Loucy (cell line): ENCODE measurements around the gene HS6ST1.

Source experiments
- H2AFZ ChIP-seq: fragments of 200-600 bp; sonication (generic); 2 replicates; pipeline ENCODE4 v1.6.0; 2016; ENCODE audit warnings: antibody characterized with exemption, mild to moderate bottlenecking, low read length, moderate library complexity
- H3F3A ChIP-seq: fragments of 200-600 bp; 2 replicates; pipeline ENCODE4 v1.6.0; 2016; ENCODE audit warnings: antibody characterized with exemption, low read depth, mild to moderate bottlenecking
- H3K27me3 ChIP-seq: fragments of 200-600 bp; sonication (generic); 2 replicates; pipeline ENCODE4 v1.6.1; 2014; ENCODE audit warnings: low read length, mild to moderate bottlenecking; ENCODE audit not compliant: insufficient read depth, poor library complexity, severe bottlenecking
- H3K36me3 ChIP-seq: fragments of 200-600 bp; sonication (generic); 2 replicates; pipeline ENCODE4 v1.6.1; 2016; ENCODE audit warnings: low read length; ENCODE audit not compliant: insufficient read depth
- H3K4me1 ChIP-seq: fragments of 200-600 bp; sonication (generic); 2 replicates; pipeline ENCODE4 v1.5.1; 2014; ENCODE audit warnings: low read length, mild to moderate bottlenecking; ENCODE audit not compliant: insufficient read depth, poor library complexity, severe bottlenecking
- H3K4me2 ChIP-seq: fragments of 200-600 bp; sonication (generic); 2 replicates; pipeline ENCODE4 v1.6.0; 2014; ENCODE audit warnings: antibody characterized with exemption, low read length, low read depth, mild to moderate bottlenecking; ENCODE audit not compliant: poor library complexity, severe bottlenecking
- H3K4me3 ChIP-seq: fragments of 200-600 bp; sonication (generic); 2 replicates; pipeline ENCODE4 v1.5.1; 2014; ENCODE audit warnings: low read length, mild to moderate bottlenecking, mixed read lengths; ENCODE audit not compliant: poor library complexity, severe bottlenecking
- H3K79me2 ChIP-seq: fragments of 200-600 bp; sonication (generic); 2 replicates; pipeline ENCODE4 v1.6.1; 2014; ENCODE audit warnings: low read length; ENCODE audit not compliant: insufficient read depth
- H3K9ac ChIP-seq: fragments of 200-600 bp; sonication (generic); 2 replicates; pipeline ENCODE4 v1.6.0; 2014; ENCODE audit warnings: mild to moderate bottlenecking, low read depth, low read length, moderate library complexity; ENCODE audit not compliant: poor library complexity, severe bottlenecking
- H3K9me2 ChIP-seq: fragments of 200-600 bp; sonication (generic); replicated peaks from 2 replicates; pipeline ENCODE4 v1.6.1; 2016; ENCODE audit warnings: low read depth, low read length, mixed read lengths
- H3K9me3 ChIP-seq: fragments of 200-600 bp; sonication (generic); 2 replicates; pipeline ENCODE4 v1.6.1; 2014; ENCODE audit warnings: mild to moderate bottlenecking, antibody characterized with exemption, low read length, low read depth; ENCODE audit not compliant: insufficient read depth
- H4K20me1 ChIP-seq: fragments of 200-600 bp; sonication (generic); 2 replicates; pipeline ENCODE4 v1.6.0; 2014; ENCODE audit warnings: antibody characterized with exemption, low read length, mild to moderate bottlenecking; ENCODE audit not compliant: insufficient read depth, poor library complexity, severe bottlenecking
- EZH2phosphoT487 ChIP-seq: fragments of 200-600 bp; IDR thresholded peaks from 2 replicates; pipeline ENCODE4 v1.6.1; 2018; ENCODE audit warnings: antibody characterized with exemption, mild to moderate bottlenecking, moderate library complexity, borderline replicate concordance
- TF ChIP-seq, protein P1 (sequence below): fragments of 200-600 bp; sonication (generic); conservative IDR thresholded peaks from 2 replicates; pipeline ENCODE4 v1.5.1; 2014; ENCODE audit warnings: mild to moderate bottlenecking, antibody characterized with exemption, low read length

The HS6ST1 gene

DNA sequence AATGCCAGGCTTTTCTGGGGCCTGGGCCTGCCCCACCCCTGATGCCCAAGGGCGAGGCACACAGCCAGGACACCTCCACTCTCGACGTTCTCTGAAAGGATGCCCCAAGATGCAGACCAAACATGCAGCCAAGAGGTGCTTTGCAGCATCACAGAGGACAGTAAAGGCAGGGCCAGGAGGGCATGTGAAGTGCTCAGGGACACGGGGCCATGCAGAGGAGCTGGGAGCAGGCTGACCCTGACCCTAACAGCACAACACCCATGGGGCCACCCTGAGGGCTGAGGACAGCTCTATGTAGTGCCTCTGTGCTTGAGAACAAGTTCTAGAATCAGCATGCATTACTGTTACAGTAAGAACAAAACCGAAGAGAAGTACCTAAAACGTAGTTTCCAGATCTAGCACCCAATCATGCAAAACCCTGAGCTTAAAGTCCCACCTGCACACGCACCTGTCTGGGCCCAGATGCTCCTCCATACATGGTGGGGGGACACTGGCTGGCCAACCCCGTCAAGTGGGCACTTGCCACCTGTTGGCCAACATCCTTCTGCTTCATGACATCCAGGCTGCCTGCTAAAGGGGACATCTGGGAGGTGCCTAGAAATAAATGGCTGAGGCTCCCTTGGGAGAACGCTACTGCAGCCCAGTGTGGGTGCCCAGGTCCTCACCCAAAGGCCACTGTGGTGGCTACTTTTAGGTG is 15.4 kb downstream of the HS6ST1 start:
- H3K9me3 ChIP-seq: no peaks in the 10 kb centered on the region
- no peaks in the 10 kb centered on the region for H3F3A ChIP-seq
- H3K27me3 ChIP-seq: no peaks in the 10 kb centered on the region
- TF ChIP-seq, protein P1, sequence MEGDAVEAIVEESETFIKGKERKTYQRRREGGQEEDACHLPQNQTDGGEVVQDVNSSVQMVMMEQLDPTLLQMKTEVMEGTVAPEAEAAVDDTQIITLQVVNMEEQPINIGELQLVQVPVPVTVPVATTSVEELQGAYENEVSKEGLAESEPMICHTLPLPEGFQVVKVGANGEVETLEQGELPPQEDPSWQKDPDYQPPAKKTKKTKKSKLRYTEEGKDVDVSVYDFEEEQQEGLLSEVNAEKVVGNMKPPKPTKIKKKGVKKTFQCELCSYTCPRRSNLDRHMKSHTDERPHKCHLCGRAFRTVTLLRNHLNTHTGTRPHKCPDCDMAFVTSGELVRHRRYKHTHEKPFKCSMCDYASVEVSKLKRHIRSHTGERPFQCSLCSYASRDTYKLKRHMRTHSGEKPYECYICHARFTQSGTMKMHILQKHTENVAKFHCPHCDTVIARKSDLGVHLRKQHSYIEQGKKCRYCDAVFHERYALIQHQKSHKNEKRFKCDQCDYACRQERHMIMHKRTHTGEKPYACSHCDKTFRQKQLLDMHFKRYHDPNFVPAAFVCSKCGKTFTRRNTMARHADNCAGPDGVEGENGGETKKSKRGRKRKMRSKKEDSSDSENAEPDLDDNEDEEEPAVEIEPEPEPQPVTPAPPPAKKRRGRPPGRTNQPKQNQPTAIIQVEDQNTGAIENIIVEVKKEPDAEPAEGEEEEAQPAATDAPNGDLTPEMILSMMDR: no peak
- no peak for TF ChIP-seq EZH2phosphoT487
- no peak overlapping the region for H2AFZ ChIP-seq
- H3K9me2 ChIP-seq: no peaks in the 10 kb centered on the region
- peak overlapping the region; percentile 24 for H3K4me3 ChIP-seq
- H3K79me2 ChIP-seq: peaks cover 100% of the 10 kb centered on the region
- no peak overlapping the region for H3K9ac ChIP-seq
- peaks cover 100% of the 10 kb centered on the region for H4K20me1 ChIP-seq
- peak overlapping the region; percentile 98 for H3K4me2 ChIP-seq
- peaks cover 51% of the 10 kb centered on the region for H3K4me1 ChIP-seq
- peaks cover 100% of the 10 kb centered on the region for H3K36me3 ChIP-seq

- H3K27me3 ChIP-seq: no peaks in the 10 kb centered on the region
- no peak overlapping the region for H3K9ac ChIP-seq
- H3K9me3 ChIP-seq: no peaks in the 10 kb centered on the region
- no peaks in the 10 kb centered on the region for H3F3A ChIP-seq
- no peak for TF ChIP-seq EZH2phosphoT487
- TF ChIP-seq, protein P1: no peak
- H3K4me3 ChIP-seq: no peak overlapping the region
- peaks cover 100% of the 10 kb centered on the region for H3K79me2 ChIP-seq
- no peaks in the 10 kb centered on the region for H3K9me2 ChIP-seq
- H3K4me1 ChIP-seq: peaks cover 46% of the 10 kb centered on the region
- H3K4me2 ChIP-seq: peak overlapping the region; percentile 98
- peaks cover 100% of the 10 kb centered on the region for H4K20me1 ChIP-seq
- H3K36me3 ChIP-seq: peaks cover 100% of the 10 kb centered on the region
- no peak overlapping the region for H2AFZ ChIP-seq
Measured at GRCh38 chr2:128302744-128303067, 16.0 kb downstream of the HS6ST1 start.

- Histone ChIP-seq H4K20me1 (peaks cover 100% of the 10 kb centered on the region), H3K9me2 (no peaks in the 10 kb centered on the region), H3K9ac (no peak overlapping the region), H3K9me3 (no peaks in the 10 kb centered on the region), H2AFZ (no peak overlapping the region), H3K79me2 (peaks cover 100% of the 10 kb centered on the region), H3K4me2 (peak overlapping the region; percentile 98), H3K4me1 (peaks cover 40% of the 10 kb centered on the region), H3K4me3 (no peak overlapping the region), H3K36me3 (peaks cover 98% of the 10 kb centered on the region), H3K27me3 (no peaks in the 10 kb centered on the region), H3F3A (no peaks in the 10 kb centered on the region)
- TF ChIP-seq, protein P1: no peak
- TF ChIP-seq EZH2phosphoT487: no peak
Measured at GRCh38 chr2:128302011-128302743, 16.5 kb downstream of the HS6ST1 start.
